Lower leg skin (tissue), 3 donors: ENCODE data around the gene DFFB.

Source experiments
- POLR2A ChIP-seq, 2 donors: fragments of 450-650 bp; IDR thresholded peaks; one replicate each; pipeline ENCODE4 v1.6.1; 2016 to 2017; ENCODE audit warnings: antibody characterized with exemption in 2 of 2, mild to moderate bottlenecking in 1 of 2, moderate library complexity in 1 of 2
- TF ChIP-seq, protein P1 (sequence below), 3 donors: fragments of 450-650 bp; IDR thresholded peaks; one replicate each; pipeline ENCODE4 v1.5.1; 2016; ENCODE audit warnings: antibody characterized with exemption in 3 of 3, mild to moderate bottlenecking in 3 of 3, moderate library complexity in 2 of 3

DNA sequence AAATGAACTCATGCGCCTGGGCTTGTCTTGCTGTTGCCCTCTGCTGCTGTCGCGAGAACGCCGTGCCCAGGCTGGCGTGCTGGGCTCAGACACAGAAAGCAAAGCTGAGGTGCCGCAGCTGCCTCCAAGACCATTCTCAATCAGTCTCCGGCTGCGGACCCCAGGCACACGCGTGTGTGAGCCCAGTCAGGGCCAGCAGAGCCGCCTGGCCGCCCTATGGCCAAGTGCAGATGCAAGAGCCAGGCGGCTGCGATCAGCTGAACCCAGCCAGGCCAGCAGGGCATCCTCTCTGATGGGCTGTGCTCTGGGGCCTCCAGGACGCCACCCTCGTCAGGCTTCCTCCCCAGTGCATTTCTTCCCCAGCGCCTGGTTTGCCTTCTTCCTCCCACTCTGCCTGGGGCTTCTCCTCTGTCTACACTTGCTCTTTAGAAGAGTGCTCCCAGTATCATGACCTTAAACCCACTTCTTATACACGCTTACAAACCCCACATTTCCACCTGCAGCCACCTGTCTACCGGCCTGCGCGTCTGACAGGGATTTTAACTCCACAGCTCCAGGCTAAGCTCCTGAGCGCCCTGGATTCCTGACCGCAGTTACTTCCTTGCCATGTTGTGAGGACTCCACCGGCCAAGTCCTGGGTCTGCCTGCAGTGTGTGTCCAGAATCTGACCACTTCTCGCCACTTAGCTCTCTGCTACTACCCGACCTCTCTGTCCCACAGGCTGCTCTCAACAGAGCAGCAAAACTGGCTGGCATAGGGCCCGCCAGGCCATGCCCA lies 39.3 kb upstream of the DFFB start:
- TF ChIP-seq, protein P1, sequence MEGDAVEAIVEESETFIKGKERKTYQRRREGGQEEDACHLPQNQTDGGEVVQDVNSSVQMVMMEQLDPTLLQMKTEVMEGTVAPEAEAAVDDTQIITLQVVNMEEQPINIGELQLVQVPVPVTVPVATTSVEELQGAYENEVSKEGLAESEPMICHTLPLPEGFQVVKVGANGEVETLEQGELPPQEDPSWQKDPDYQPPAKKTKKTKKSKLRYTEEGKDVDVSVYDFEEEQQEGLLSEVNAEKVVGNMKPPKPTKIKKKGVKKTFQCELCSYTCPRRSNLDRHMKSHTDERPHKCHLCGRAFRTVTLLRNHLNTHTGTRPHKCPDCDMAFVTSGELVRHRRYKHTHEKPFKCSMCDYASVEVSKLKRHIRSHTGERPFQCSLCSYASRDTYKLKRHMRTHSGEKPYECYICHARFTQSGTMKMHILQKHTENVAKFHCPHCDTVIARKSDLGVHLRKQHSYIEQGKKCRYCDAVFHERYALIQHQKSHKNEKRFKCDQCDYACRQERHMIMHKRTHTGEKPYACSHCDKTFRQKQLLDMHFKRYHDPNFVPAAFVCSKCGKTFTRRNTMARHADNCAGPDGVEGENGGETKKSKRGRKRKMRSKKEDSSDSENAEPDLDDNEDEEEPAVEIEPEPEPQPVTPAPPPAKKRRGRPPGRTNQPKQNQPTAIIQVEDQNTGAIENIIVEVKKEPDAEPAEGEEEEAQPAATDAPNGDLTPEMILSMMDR (IDR thresholded peaks at IDR 0.05): no peak
- no peak for TF ChIP-seq POLR2A (IDR thresholded peaks at IDR 0.05)
